Heart right ventricle (tissue), 16 donors: Measurements from ENCODE around the gene C1orf115. TPM values are rescaled to one million over a fixed set of nuclear protein-coding genes. Genes with fewer than 3 reads are reported as not detected.

Experiments
- ATAC-seq, 8 donors: fragments of 200-7000 bp; cut with Tn5 transposase; one replicate each; pipeline ENCODE4 v1.9.1; 2020; ENCODE audit warnings: mild to moderate bottlenecking in 8 of 8, moderate library complexity in 8 of 8, moderate number of reproducible peaks in 1 of 8
- DNase-seq, 2 donors: peaks; one replicate each; pipeline ENCODE4 v3.0.0-alpha.2; 2020
- H3K27ac ChIP-seq, 10 donors: fragments of 200-600 bp; sonication (generic) in 2 of 10; one replicate each; pipeline versions ENCODE4 v1.5.0 to v1.8.0; 2020 to 2022; ENCODE audit warnings: mild to moderate bottlenecking in 3 of 10
- H3K27me3 ChIP-seq, 7 donors: fragments of 200-600 bp; one replicate each; pipeline ENCODE4 v1.8.0; 2021 to 2022; ENCODE audit warnings: mild to moderate bottlenecking in 2 of 7
- H3K36me3 ChIP-seq, 9 donors: fragments of 200-600 bp; sonication (generic) in 1 of 9; one replicate each; pipeline versions ENCODE4 v1.5.0 to v1.8.0; 2020 to 2022; ENCODE audit warnings: mild to moderate bottlenecking in 2 of 9
- H3K4me1 ChIP-seq, 9 donors: fragments of 200-600 bp; sonication (generic) in 1 of 9; one replicate each; pipeline versions ENCODE4 v1.5.0 to v1.8.0; 2020 to 2022; ENCODE audit warnings: mild to moderate bottlenecking in 4 of 9
- H3K4me3 ChIP-seq, 10 donors: fragments of 200-600 bp; sonication (generic) in 2 of 10; one replicate each; pipeline versions ENCODE4 v1.5.0 to v1.8.0; 2020 to 2022; ENCODE audit warnings: mild to moderate bottlenecking in 7 of 10, moderate library complexity in 2 of 10
- H3K9me3 ChIP-seq, 11 donors: fragments of 200-600 bp in 10 of 11; sonication (generic) in 2 of 11; one replicate each; pipeline versions ENCODE4 v1.5.0 to v1.8.0; 2013 to 2022; ENCODE audit warnings: mild to moderate bottlenecking in 2 of 11, control low read depth in 1 of 11, moderate library complexity in 1 of 11
- CTCF ChIP-seq, 9 donors: fragments of 200-600 bp; sonication (generic) in 2 of 9; IDR thresholded peaks; one replicate each; pipeline versions ENCODE4 v1.5.0 to v1.8.0; 2021 to 2022; ENCODE audit warnings: antibody characterized with exemption in 9 of 9, mild to moderate bottlenecking in 5 of 9, moderate library complexity in 1 of 9
- WGBS, 2 donors: extraction: QIAGEN DNeasy Blood & Tissue Kit; methylation state at CpG; one replicate each; pipeline ENCODE4 v1.1.7; 2013; ENCODE audit warnings: inconsistent platforms in 1 of 2; 5-methylcytosine and 5-hydroxymethylcytosine counted together
- intact Hi-C, 10 donors: fragments of 100-400 bp; cut with DNase I; formaldehyde crosslinking; loops; one replicate each; pipeline versions ENCODE4 v1.11.1 to v1.14.2; 2022
- polyA plus RNA-seq, 2 donors: library from polyadenylated mRNA; stranded (reverse); fragments of 200-250 nt; gene quantifications; one replicate each; pipeline ENCODE4 v1.2.3, GENCODE V29; 2013
- total RNA-seq, 10 donors: library from RNA; stranded (reverse); fragmentation: NEBNext Ultra II Directional in 3 of 10; extraction: Animal tissue kit (Norgen Biotek cat#: 25700) in 3 of 10; gene quantifications; one replicate each; pipeline versions ENCODE4 v1.2.1 to v1.2.4, GENCODE V29; 2021 to 2023
- donor health status: Arrhythmogenic right ventricular cardiomyopathy.
- donor health status: ischemic (EF 13 %, LVEDD 7.1; RV severe dilation, severe dysfunction).
- donor health status: healthy with polysubstance abuse.
- donor health status: DM: no; HTN: yes; CAD: no.
- donor health status: DM: no; HTN: no; CAD: no.
- donor health status: ischemic (EF 25% LVEDD 6.9; RV normal size, moderate dysfunction).
- donor health status: ischemic (EF 25% LVEDD 5.7; RV mildly dilated, moderate dysfunction).
- donor health status: healthy.
- donor health status: DM: yes; HTN: yes; CAD: no.
- donor health status: Ischemic cardiomyopathy.
- donor health status: ischemic (EF 35%, LVEDD 5.7; RV mildly dilated, moderate dysfunction).
- donor health status: nonischemic (EF 11% LVEDD 7.7; RV severe dilation, severe dysfunction).
- donor health status: DM: yes; HTN: yes; CAD: no.
- donor health status: PGD.
- donor health status: ischemic (EF 29% LVEDD 5.4; RV normal size, mild dysfunction).
- donor health status: nonischemic (EF 23%, LVEDD 6.1; RV moderate dilation, normal function).

C1orf115 gene
- total and polyA plus RNA-seq, 12 donors: 6.2 to 24.8 (median 13.2) TPM

DNA sequence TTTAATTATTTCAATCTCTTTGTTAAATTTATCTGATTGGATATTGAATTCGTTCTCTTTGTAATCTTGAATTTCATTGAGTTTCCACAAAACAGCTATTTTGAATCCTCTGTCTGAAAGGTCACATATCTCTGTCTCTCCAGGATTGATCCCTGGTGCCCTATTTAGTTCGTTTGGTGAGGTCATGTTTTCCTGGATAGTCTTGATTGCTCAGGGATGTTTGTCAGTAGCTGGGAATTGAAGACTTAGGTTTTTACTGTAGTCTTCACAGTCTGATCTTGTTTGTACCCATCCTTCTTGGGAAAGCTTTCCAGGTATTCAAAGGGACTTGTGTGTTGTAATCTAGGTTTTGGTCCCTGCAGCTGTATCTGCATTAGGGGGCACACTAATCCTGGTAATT is 51.2 kb downstream of the C1orf115 start:
- WGBS, 2 donors: 59 to 72% methylated on average over 2 of the region's 2 CpGs
- H3K27ac ChIP-seq: no peak overlapping the region
- DNase-seq: no peak
- peaks cover 0 to under 1% (median 0%) of the 10 kb centered on the region in 9 donors for H3K4me1 ChIP-seq
- no peaks in the 10 kb centered on the region for H3K27me3 ChIP-seq
- no peak for ATAC-seq
- no peaks in the 10 kb centered on the region for H3K9me3 ChIP-seq
- TF ChIP-seq CTCF (IDR thresholded peaks at IDR 0.05): no peak
- H3K4me3 ChIP-seq: no peak overlapping the region
- intact Hi-C loops: no loop called here
- H3K36me3 ChIP-seq: no peaks in the 10 kb centered on the region

GRCh38 chr1:220741825-220742224 is 51.7 kb downstream of the C1orf115 start:
- no peak for TF ChIP-seq CTCF (IDR thresholded peaks at IDR 0.05)
- intact Hi-C loops: no loop called here
- H3K36me3 ChIP-seq: no peaks in the 10 kb centered on the region
- no peaks in the 10 kb centered on the region for H3K9me3 ChIP-seq
- no peak for DNase-seq
- H3K27ac ChIP-seq: no peak overlapping the region
- 100% methylated on average over 1 of the region's 1 CpG for WGBS, 2 donors
- no peak for ATAC-seq
- H3K27me3 ChIP-seq: no peaks in the 10 kb centered on the region
- H3K4me1 ChIP-seq: peaks cover 0 to 5% (median 0%) of the 10 kb centered on the region in 9 donors
- H3K4me3 ChIP-seq: no peak overlapping the region

DNA sequence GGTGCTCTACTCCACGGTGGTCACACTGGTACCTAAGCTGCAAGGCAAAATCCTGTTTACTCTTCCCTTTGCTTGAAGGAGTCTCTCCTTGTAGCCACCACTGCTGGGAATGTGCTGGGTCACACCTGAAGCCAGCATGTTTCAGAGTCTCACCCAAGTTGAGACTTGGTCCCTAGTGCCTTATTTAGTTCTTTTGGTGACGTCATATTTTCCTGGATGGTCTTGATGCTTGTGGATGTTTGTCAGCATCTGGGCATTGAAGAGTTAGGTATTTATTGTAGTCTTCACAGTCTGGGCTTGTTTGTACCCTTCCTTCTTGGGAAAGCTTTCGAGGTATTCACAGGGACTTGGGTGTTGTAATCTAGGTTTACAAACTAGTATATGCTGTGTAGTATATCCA is 52.4 kb downstream of the C1orf115 start:
- 91 to 92% methylated on average over 3 of the region's 3 CpGs for WGBS, 2 donors
- ATAC-seq (no peak), DNase-seq (no peak)
- intact Hi-C loops: no loop called here
- no peaks in the 10 kb centered on the region for H3K9me3 ChIP-seq
- H3K27ac ChIP-seq: no peak overlapping the region
- H3K4me1 ChIP-seq: peaks cover 0 to 12% (median 3%) of the 10 kb centered on the region in 9 donors
- H3K36me3 ChIP-seq: no peaks in the 10 kb centered on the region
- no peak for TF ChIP-seq CTCF (IDR thresholded peaks at IDR 0.05)
- H3K27me3 ChIP-seq: peaks cover 0 to 3% (median 0%) of the 10 kb centered on the region in 7 donors
- H3K4me3 ChIP-seq: no peak overlapping the region

GRCh38 chr1:220746851-220747250 is 56.7 kb downstream of the C1orf115 start:
- H3K27me3 ChIP-seq: peaks cover 0 to 12% (median 0%) of the 10 kb centered on the region in 7 donors
- WGBS, 2 donors: 81 to 92% methylated on average over 3 of the region's 3 CpGs
- ATAC-seq (no peak), DNase-seq (no peak)
- peak overlapping the region in 3 of 10 donors; percentile 91 to 98 (median 92) for H3K27ac ChIP-seq
- intact Hi-C loops: no loop called here
- no peaks in the 10 kb centered on the region for H3K9me3 ChIP-seq
- H3K4me1 ChIP-seq: peaks cover 8 to 48% (median 35%) of the 10 kb centered on the region in 9 donors
- H3K4me3 ChIP-seq: peak overlapping the region in 3 of 10 donors; percentile 67 to 85 (median 74)
- TF ChIP-seq CTCF (IDR thresholded peaks at IDR 0.05): no peak
- no peaks in the 10 kb centered on the region for H3K36me3 ChIP-seq
